GM18507 (cell line): ENCODE data around the gene IL17RE.
"Not testable (repeated sequence)": the region's sequence is repeated elsewhere in the genome, so short reads cannot be mapped to it uniquely, and the experiment has no call there.

ENCODE experiments used
- DNase-seq: peaks from one replicate; pipeline ENCODE4 v3.0.0; 2011; ENCODE audit warnings: low read depth; ENCODE audit not compliant: insufficient read length; ENCODE audit errors: extremely low spot score
- FAIRE-seq: peaks from 2 replicates; lab custom pipeline; 2011; peaks lifted over from hg19 to GRCh38; lab: Jason Lieb, UNC

Gene IL17RE, protein sequence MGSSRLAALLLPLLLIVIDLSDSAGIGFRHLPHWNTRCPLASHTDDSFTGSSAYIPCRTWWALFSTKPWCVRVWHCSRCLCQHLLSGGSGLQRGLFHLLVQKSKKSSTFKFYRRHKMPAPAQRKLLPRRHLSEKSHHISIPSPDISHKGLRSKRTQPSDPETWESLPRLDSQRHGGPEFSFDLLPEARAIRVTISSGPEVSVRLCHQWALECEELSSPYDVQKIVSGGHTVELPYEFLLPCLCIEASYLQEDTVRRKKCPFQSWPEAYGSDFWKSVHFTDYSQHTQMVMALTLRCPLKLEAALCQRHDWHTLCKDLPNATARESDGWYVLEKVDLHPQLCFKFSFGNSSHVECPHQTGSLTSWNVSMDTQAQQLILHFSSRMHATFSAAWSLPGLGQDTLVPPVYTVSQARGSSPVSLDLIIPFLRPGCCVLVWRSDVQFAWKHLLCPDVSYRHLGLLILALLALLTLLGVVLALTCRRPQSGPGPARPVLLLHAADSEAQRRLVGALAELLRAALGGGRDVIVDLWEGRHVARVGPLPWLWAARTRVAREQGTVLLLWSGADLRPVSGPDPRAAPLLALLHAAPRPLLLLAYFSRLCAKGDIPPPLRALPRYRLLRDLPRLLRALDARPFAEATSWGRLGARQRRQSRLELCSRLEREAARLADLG

DNA sequence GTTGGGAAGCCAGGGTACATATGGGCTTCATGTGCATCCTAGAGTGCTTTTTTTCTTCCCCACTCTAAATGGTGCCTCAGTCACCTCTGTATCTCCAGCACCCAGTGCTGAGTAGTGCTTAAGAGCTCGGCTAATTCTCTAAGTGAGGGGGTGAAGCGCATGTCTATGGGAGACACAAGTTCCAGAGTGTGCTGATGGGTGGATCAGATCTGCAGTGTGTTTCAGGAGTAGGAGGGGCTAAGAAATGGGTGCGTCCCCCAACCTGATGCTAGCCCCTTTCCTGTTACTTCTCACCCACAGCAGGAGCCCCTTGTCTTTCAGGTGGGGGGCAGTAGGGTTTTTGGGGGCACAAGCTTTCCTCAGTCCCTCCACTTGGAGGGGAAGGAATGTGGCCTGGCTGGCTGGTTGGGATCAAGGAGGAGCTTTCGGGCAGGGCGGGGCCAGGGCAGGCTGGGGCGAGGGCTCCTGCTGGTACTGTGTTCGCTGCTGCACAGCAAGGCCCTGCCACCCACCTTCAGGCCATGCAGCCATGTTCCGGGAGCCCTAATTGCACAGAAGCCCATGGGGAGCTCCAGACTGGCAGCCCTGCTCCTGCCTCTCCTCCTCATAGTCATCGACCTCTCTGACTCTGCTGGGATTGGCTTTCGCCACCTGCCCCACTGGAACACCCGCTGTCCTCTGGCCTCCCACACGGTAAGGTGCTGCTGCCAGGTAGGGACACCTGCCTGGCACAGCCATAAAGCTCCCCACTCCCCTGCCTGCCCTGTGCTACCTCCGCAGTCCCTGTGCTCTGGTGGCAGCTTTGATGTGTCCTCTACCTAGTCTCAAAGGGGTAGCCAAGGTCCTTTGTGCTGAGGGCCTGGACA lies at the start of gene IL17RE:
Gene IL17RE, plus strand, starts transcription at position 477 of the 866 bp plus-strand sequence. Its CDS starts 85 bp downstream, at position 562.
- DNase-seq (no peak), FAIRE-seq (no peak)

DNA sequence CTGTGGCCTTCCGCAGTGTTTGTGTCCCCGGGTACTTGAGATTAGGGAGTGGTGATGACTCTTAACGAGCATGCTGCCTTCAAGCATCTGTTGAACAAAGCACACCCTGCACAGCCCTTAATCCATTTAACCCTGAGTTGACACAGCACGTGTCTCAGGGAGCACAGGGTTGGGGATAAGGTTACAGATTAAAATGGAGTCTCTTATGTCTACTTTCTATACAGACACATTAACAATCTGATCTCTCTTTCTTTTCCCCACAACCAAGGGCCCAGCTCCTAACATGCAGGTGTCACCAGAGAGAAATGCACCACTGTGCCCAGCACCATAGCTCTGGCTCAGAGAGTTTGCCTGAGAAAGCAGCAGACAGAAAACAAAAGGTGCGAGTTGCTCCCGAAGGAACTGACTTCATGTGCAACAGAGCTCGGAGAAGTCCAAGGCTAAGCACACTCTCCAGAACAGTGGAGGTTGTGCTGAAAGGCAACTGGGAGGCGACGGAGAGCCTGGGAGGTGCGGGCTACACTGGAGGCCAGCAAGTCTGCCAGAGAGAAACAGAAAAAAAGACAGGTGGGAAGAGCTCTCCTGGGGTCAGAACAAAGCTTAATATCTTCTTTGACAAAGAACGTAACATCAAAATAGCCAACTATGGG lies 48.2 kb upstream of the IL17RE start:
- DNase-seq, FAIRE-seq: not testable (repeated sequence)

DNA sequence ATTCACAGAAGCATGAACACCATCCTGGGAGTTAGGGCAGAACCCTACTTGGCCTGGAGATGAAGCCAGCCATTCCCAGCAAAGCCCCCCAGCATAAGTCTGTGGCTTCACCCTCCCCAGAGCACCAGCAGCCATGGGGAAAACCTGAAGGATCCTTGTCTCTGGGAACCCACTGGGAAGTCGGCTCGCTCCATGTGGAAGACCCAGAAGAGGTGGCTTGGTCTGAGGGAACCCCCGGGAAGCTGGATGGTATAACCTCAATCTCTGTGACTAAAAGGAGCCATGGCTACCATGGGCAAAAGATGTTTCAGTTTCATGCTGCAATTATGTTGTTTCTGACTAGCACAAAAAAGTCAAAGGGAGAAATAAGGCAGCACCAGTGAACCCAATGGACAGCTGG lies 47.1 kb upstream of the IL17RE start:
- DNase-seq (no peak), FAIRE-seq (no peak)

DNA sequence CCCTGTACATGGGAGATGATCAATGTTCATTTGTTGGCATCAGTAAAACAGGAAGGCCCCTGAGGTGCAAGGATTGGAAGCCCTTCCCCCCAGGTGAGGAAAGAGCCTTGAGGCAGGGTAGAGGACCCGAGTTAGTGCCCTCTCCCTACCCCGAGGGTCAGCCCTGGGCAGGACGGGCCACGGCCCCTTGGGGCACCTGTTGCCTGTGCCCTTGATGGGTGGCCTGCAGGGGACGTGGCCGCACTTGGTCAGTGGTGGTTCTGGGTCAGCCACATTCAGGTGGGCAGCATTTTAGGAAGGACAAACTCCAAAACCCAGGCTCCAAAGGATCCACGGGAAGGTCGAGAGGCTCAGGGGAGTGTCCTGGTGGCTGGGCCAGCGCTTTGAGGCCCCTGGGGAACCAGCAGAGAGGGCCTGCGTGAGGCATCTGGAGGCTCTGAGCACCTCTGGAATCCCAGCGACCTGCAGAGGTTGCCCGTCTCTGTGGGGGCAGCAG lies 43.1 kb upstream of the IL17RE start:
- no peak for DNase-seq
- FAIRE-seq, result no peak

DNA sequence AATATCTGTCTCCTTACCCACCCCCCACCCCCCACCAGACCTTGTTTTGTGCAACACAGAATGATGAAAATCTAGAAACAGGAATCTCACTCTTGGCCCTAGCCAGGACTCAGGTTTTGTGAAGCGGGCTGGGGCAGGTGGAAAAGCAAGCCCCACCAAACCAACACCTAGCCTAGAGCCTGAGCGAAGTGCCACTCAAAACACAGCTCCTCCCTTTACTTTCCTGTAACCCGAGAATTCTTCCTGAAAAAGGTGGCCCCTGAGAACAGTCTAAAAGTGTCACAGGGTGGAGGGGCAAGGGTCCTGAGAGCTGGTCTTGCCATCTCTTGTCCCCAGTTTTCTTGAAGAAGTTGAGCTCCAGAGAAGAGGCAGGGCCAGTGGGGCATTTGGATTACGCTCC lies 41.4 kb upstream of the IL17RE start:
- FAIRE-seq (no peak), DNase-seq (no peak)

DNA sequence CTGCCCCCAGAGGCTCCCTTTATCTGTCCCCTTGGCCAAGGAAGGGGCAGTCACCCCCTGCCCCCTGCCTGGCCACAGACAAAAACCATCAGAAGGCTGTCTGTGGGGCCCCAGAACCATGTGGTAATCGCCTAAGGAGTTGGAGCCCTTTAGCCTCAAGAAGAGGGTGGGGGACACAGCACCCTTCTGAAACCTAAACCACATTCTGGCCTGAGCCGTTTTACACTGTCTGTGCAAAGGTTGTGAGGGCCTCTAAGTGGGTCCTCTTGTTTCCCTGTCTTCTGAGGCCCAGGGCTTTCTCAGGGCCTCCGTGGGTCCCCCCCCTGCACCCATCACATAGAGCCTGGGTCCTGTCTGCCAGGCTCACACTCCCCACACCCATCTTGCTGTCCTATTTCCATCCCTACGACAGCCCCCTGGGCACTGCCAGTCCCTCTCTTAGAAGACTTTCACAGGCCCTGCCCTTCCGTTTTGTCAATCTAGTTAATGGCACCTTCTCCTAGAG lies 41.0 kb upstream of the IL17RE start:
- no peak for FAIRE-seq
- no peak for DNase-seq

DNA sequence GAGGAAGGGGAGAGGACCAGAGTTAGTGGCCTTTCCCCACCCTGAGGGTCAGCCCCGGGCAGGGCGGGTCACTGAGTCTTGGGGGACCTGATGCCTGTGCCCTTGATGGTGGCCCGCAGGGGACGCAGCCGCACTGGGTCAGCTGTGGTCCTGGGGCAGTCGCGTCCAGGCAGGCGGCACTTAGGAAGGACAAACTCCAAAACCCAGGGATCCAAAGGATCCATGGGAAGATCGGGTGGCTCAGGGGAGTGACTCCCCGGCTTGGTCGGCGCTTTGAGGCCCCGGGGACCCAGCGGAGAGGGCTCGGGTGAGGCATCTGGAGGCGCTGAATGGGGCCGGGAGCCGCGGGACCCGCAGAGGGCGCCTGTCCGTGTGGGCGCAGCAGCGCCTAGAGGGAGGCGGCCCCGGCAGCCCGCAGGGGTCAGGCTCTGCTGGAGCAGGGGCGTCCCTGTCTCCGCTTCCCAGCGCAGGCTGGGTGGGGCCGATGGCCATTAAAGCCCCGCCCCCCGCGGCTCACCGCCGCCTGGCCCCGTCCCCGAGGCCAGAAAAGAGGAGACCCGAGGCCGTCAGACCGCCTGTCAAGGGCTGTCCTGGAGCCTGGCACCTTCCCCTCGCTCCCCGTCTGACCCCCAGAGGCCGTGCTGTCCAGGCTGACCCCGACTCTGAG lies 40.1 kb upstream of the IL17RE start:
- FAIRE-seq, result no peak
- DNase-seq, result no peak

DNA sequence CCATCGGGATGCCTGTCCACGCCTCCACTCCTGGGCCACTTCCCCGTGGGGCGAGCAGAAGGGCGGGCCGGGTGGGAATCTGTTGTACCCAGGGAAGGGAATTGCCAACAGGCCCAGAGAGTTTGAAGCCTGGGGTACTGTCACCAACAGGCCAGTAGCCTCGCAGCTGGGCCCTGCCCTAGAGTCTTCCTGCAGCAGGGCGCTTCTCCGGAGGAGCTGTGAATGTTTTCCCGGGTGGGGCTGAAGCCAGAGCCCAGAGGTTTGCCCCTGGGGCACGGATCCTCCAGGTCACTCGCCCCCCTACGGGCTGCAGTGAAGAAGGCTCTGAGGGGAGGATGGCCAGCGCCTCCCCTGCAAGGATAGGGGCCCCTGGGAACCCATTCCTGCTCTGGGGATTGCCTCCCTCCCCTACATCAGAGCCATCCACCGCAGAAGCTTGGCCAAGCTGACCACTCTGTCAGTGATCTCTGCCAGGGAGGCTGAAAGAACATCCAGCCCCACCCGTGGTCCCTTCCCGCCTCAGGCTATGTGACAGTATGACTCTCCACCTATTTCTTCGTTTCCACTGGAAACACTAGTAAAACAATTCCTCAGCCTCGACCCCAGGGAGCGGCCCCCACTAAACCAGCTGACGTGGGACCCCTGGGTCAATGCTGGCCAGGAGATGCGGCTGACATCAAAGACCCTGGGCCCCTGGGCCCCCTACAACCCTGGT lies 39.4 kb upstream of the IL17RE start:
- FAIRE-seq, result no peak
- no peak for DNase-seq

DNA sequence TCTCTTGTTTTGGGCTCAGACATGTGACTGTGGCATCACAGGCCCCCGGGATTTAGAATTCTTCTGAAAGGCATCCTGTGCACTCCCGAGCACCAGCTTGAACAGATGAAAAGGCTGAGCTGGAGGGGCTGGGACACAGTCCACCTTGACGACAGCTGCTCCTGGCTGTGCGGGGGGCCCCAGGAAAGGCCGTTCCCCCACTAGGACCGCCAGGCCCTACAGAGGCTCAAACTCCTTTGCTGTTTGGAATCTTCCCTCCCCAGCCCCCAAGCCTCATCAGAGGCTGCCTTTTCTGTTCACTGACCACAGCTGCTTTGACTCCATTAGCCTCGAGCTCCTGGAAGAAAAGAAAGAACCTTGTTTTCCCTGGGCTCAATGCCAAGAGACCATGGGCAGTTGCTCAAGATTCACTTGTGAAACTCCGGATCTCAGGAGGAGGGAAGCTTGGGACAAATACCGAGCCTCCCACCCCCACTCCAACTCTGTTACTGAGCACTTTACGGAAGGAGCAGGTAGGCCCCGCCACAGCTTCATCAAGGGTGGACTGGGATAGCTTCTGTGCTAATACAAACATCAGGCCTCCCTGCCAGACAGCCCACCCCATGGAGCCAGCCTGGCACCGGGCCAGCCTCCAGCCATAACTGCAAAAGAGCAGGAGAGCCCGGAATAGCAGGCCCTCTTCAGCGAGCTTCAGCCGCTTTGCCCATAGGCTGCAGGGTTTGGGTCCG lies 38.3 kb upstream of the IL17RE start:
- no peak for DNase-seq
- FAIRE-seq, result no peak

DNA sequence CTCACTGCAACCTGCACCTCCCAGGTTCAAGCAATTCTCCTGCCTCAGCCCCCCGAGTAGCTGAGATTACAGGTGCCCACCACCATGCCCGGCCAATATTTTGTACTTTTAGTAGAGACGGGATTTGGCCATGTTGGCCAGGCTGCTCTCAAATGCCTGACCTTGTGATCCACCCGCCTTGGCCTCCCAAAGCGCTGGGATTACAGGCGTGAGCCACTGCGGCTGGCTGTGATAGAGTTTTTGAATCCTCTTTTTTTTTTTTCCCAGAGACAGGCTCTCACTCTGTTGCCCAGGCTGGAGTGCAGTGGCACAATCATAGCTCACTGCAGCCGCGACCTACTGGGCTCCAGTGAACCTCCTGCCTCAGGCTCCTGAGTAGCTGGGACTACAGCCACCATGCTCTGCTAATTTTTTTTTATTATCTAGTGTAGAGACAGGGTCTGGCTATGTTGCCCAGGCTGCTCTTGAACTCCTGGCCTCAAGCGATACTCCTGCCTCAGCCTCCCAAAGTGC lies 37.5 kb upstream of the IL17RE start:
- not testable (repeated sequence) for DNase-seq, FAIRE-seq

DNA sequence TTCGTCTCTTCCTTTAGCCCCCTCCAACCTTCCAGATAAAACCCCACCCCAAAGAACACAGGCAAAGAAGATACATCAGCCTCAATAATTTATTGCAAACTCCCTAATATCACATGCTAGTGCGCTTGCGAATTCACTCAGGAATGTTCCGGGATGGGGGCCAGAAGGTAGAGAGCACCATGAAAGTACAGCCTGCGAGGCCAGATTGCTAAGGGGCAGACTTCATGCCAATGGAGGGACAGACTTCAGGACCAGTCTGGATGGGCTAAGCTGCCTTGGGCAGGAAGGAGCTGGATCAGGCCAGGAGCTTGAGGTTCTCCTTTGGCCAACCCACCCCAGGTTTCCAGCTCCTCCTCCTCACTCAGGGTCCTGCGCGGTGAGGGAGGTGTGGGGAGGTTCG lies 36.0 kb upstream of the IL17RE start:
- DNase-seq, result no peak
- no peak for FAIRE-seq

DNA sequence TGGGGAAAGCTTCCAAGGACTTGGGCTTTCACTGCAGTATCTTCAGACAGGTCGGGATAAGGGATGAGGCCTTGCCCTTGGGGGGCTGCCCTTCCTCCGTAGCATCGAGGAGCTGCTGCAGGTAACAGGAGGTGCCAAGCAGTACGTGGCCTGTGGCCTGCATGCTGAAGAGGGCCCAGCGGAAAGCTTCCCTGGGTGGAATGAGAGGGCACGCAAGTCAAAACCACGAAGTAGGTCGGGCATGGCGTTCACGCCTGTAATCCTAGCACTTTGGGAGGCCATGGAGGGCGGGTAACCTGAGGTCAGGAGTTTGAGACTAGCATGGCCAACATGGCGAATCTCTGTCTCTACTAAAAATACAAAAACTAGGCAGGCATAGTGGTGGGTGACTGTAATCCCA lies 35.5 kb upstream of the IL17RE start:
- FAIRE-seq (no peak), DNase-seq (no peak)

DNA sequence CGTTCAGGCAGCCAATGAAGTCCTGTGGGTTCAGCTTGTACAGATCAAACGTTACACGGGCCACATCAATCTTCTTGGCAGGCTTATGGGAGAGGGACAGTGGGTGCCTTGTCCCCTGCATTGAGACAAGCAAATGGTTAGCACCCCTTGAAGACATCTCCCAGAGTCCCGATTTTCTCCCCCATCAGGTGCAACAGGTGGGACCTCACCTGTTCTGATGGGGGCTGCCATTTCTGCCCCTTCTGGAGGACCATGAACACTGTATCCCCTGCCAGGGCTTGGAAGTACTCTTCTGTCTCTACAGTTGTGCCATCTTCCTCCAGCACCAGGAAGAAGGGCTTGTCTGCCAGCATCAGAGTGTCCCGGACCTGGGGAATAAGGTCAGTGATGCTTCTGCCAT lies 32.7 kb upstream of the IL17RE start:
- FAIRE-seq, result no peak
- DNase-seq, result no peak

DNA sequence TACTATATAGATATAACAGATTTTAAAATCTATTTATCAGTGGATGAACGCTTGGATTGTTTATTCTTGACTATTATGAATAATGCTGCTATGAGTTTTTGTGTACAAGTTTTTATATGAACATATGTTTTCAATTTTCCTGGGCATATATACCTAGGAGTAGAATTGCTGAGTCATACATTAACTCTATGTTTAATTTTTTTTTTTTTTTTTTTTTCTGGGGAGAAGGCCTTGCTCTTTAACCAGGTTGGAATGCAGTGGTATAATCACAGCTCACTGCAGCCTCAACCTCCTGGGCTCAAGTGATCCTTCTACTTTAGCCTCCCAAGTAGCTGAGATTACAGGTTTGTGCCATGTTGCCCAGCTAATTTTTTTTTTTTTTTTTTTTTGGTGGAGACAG lies 31.7 kb upstream of the IL17RE start:
- FAIRE-seq (no peak), DNase-seq (no peak)

DNA sequence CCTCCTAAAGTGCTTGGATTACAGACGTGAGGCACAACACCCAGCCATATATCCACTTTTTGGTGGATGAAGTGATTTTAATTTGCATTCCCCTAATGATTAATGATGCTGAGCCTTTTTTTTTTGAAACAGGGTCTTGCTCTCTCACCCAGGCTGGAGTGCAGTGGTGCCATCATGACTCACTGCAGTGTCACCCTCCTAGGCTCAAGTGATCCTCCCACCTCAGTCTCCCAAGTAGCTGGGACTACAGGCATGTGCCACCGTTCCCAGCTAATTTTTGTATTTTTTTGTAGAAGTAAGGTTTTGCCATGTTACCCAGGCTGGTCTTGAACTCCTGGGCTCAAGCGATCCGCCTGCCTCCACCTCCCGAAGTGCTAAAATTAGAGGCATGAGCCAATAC lies 30.6 kb upstream of the IL17RE start:
- not testable (repeated sequence) for DNase-seq, FAIRE-seq

DNA sequence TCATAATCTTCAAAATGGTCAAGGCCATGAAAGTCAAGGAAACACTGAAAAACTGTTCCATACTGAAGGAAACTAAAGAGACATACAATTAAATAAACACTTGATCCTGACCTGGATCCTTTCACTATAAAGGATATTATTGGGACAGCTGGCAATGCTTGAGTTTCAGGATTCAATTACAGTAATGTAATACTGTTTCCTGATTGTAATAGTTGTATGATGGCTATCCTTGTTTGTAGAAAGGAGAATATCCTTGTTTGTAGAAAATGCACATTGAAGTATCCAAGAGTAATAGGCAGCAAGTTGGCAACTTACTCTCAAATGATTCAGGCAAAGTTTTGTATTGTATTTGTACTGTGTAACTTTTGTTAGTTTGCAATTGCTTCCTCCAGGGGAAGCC lies 27.2 kb upstream of the IL17RE start:
- DNase-seq, result no peak
- FAIRE-seq, result no peak

DNA sequence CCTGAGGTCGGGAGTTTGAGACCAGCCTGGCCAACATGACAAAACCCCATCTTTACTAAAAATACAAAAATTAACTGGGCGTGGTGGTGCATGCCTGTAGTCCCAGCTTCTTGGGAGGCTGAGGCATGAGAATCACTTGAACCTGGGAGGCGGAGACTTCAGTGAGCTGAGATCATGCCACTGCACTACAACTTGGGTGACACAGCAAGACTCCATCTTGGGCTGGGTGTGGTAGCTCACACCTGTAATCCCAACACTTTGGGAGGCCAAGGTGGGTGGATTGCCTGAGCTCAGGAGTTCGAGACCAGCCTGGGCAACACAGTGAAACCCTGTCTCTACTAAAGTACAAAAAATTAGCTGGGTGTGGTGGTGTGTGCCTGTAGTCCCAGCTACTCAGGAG lies 26.4 kb upstream of the IL17RE start:
- FAIRE-seq, DNase-seq: not testable (repeated sequence)
